ENCODE measurements around the gene TIMM8A.
"Not testable (repeated sequence)": the region's sequence is repeated elsewhere in the genome, so short reads cannot be mapped to it uniquely, and the experiment has no call there.

TIMM8A gene

DNA sequence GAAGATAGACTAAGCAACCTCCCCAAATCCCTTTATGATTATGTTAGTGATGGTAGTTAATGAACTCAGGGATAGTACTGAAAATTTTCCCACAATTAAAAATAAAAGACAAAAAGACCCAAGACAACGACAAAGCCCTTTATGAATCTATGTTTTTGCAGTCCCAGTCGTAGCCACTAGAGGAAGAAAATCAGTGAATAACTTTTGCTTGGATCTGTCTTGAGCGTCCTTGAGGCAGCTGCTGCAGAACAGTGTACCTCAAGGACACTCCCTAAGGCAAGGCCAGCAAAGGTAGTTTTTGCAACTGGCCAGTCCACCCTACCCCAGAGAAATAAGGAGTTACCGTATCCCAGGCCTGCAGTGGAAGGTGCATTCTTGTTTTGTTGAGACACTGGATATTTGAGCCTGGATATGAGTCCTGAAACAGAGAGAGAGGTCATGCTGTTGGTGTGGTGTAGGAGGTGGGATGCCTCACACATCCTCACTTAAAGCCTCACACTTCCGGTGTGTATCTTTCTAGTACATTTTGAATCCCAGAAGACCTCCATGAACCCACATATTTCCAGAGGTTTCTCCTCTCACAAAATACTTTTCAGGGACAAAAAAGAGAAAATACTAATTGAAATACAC, 8.7 kb upstream of the TIMM8A start:
- DNase-seq, result no peak

- DNase-seq, result no peak
Measured at GRCh38 chrX:101349193-101349562, 636 bp upstream of the TIMM8A start.

DNA sequence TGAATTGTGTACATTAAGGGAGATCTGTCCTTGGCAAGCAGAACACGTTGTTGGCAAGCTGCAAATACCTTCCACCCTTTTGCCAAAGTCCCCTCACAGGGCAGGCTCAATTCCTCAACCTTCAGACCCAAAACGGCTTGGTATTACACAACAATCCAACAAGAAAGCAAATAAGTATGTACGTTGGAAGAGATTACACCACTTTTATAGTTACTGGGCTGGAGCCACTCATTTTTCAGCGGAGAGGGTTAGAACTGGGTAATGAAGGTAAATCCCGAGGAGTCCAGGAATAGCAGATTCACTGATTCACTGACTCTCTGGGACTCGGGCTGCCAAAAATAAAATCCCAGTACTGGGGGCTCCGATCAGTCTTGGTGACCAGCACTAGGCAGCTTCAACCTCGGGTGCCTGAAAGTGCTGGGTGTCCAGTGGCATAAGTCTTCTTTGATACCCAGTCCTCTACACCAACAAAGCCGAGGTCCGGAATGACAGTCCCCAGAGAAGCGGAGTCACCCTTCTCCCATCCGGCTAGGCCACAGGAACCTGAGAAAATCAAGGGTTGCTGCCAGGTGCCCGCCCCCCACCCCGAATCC, 587 bp downstream of the TIMM8A start:
- DNase-seq, result no peak

- DNase-seq, result no peak
Measured at GRCh38 chrX:101337776-101338271, 10.7 kb downstream of the TIMM8A start.

GRCh38 chrX:101334310-101334709, 14.2 kb downstream of the TIMM8A start:
- DNase-seq, result not testable (repeated sequence)

- not testable (repeated sequence) for DNase-seq
Measured at GRCh38 chrX:101326600-101326999, 21.9 kb downstream of the TIMM8A start.

DNA sequence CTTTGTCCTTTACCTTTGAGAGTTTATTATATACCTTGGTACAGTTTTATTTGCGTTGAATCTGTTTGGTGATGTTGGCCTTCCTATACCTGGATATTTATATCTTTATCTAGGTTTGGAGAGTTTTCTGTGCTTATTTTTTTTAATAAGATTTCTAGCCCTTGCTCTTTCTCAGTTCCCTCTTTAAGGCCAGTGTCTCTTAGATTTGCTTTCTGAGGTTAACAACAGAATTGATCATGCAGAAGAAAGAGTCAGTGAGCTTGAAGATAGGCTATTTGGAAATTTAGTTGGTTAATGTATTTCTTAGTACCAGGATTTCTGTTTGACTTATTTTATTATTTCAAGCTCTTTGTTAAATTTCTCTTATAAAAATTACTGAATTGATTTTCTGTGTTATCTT, 44.8 kb downstream of the TIMM8A start:
- no peak for DNase-seq
